Hepatocyte (in vitro differentiated cells): Measurements from ENCODE around the gene DOC2A. TPM values are rescaled to one million over a fixed set of nuclear protein-coding genes. Genes with fewer than 3 reads are reported as not detected.

Experiments
- DNase-seq: peaks from one replicate; pipeline ENCODE4 v3.0.0-alpha.2; 2016; ENCODE audit warnings: low spot score
- H2AFZ ChIP-seq: fragments of 200-600 bp; sonication (generic); 2 replicates; pipeline ENCODE4 v1.6.0; 2016; ENCODE audit warnings: antibody characterized with exemption, mild to moderate bottlenecking
- H3K27ac ChIP-seq: fragments of 200-600 bp; sonication (generic); 2 replicates; pipeline ENCODE4 v1.5.1; 2016; ENCODE audit warnings: mild to moderate bottlenecking
- H3K27me3 ChIP-seq: fragments of 200-600 bp; sonication (generic); 2 replicates; pipeline ENCODE4 v1.6.1; 2016
- H3K36me3 ChIP-seq: fragments of 200-600 bp; sonication (generic); replicated peaks from 2 replicates; pipeline ENCODE4 v1.5.1; 2016; ENCODE audit warnings: low read depth; ENCODE audit not compliant: insufficient read depth
- H3K4me1 ChIP-seq: fragments of 200-600 bp; sonication (generic); 2 replicates; pipeline ENCODE4 v1.5.1; 2016; ENCODE audit warnings: mild to moderate bottlenecking, moderate library complexity; ENCODE audit not compliant: insufficient read depth
- H3K4me2 ChIP-seq: fragments of 200-600 bp; sonication (generic); 2 replicates; pipeline ENCODE4 v1.6.0; 2016
- H3K4me3 ChIP-seq: fragments of 200-600 bp; sonication (generic); 2 replicates; pipeline ENCODE4 v1.5.1; 2016; ENCODE audit warnings: mild to moderate bottlenecking
- H3K79me2 ChIP-seq: fragments of 200-600 bp; sonication (generic); 2 replicates; pipeline ENCODE4 v1.6.0; 2017; ENCODE audit warnings: mild to moderate bottlenecking
- H3K9me2 ChIP-seq: fragments of 200-600 bp; sonication (generic); replicated peaks from 2 replicates; pipeline ENCODE4 v1.6.0; 2017; ENCODE audit warnings: mild to moderate bottlenecking; ENCODE audit not compliant: insufficient read depth
- H3K9me3 ChIP-seq: fragments of 200-600 bp; sonication (generic); 2 replicates; pipeline ENCODE4 v1.5.1; 2016; ENCODE audit warnings: low read depth, mild to moderate bottlenecking
- H4K20me1 ChIP-seq: fragments of 200-600 bp; sonication (generic); 2 replicates; pipeline ENCODE4 v1.6.0; 2016; ENCODE audit warnings: mild to moderate bottlenecking; ENCODE audit not compliant: insufficient read depth, poor library complexity, severe bottlenecking
- CTCF ChIP-seq: fragments of 200-600 bp; sonication (generic); IDR thresholded peaks from 2 replicates; pipeline ENCODE4 v1.5.1; 2016; ENCODE audit warnings: antibody characterized with exemption, mild to moderate bottlenecking; ENCODE audit not compliant: poor library complexity
- EZH2 ChIP-seq: fragments of 200-600 bp; sonication (generic); IDR thresholded peaks from 2 replicates; pipeline ENCODE4 v1.6.1; 2016; ENCODE audit warnings: antibody characterized with exemption, mild to moderate bottlenecking, borderline replicate concordance
- EZH2phosphoT487 ChIP-seq: fragments of 200-600 bp; sonication (generic); IDR thresholded peaks from one replicate; pipeline ENCODE4 v1.6.1; 2018; ENCODE audit warnings: antibody characterized with exemption, mild to moderate bottlenecking, low read depth, moderate library complexity; ENCODE audit not compliant: unreplicated experiment, severe bottlenecking
- WGBS: methylation state at CpG from one replicate; pipeline ENCODE4 v1.1.6; 2016; ENCODE audit warnings: low lambda C conversion rate; ENCODE audit errors: missing lambda C conversion rate; 5-methylcytosine and 5-hydroxymethylcytosine counted together
- polyA plus RNA-seq: library from polyadenylated mRNA; unstranded; fragments of >200 nt; fragmentation: Nextera tagmentation; extraction: Ambion mirVana; gene quantifications from 2 replicates; pipeline ENCODE4 v1.2.1, GENCODE V29; 2016
- total RNA-seq: library from RNA; depleted of rRNA; stranded (reverse); fragments of >200 nt; gene quantifications from 2 replicates; pipeline ENCODE4 v1.2.3, GENCODE V29; 2014

The DOC2A gene
- total and polyA plus RNA-seq, 2 experiments from 2014 or later: 6.9 to 13.0 TPM

DNA sequence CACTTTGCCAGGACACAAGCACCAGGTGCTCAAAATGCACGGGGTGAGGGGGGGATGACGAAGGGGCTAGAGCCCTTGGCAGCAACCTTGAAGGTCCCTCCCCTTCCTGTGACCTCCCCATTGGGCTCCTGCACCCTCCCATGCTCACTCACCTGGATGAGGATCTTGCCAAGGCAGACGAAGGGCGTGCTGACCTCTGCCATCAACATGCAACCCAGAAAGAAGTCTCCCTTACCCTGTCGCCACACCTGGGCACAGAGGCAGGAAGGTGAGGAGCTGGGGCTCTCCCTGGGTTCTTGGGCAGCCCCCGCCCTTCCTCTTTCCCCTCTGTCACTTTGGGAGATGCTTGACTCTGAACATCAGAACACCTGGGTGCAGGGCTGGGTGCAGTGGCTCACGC lies 14.7 kb upstream of the DOC2A start:
- H3K4me1 ChIP-seq: no peaks in the 10 kb centered on the region
- peaks cover 40% of the 10 kb centered on the region for H3K27me3 ChIP-seq
- H3K79me2 ChIP-seq: no peaks in the 10 kb centered on the region
- no peak overlapping the region for H3K27ac ChIP-seq
- no peaks in the 10 kb centered on the region for H3K36me3 ChIP-seq
- no peaks in the 10 kb centered on the region for H3K9me2 ChIP-seq
- H3K4me3 ChIP-seq: no peak overlapping the region
- no peak for DNase-seq
- WGBS: 79% methylated on average over 7 of the region's 7 CpGs
- H2AFZ ChIP-seq: no peak overlapping the region
- H3K4me2 ChIP-seq: no peak overlapping the region
- no peaks in the 10 kb centered on the region for H4K20me1 ChIP-seq
- TF ChIP-seq CTCF (no peak), EZH2 (no peak)
- H3K9me3 ChIP-seq: no peaks in the 10 kb centered on the region

DNA sequence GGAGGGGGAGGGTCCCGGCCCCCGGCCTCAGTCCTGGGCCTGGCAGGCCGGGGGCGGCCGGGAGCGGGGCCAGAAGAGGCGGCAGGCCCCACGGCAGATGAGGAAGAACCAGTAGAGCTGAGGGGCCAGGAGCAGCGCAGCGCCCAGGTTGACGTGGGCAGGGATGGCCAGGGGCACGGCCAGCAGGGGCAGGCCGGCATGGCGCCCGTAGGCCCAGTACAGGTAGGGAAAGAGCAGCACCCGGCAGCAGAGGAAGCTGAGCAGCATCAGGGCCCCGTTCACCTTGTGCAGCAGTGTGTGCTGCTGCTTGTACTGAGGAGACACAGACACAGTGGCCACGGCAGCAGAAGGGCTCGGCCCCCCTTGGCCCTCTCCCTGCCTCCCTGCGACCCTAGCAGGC lies 14.3 kb upstream of the DOC2A start:
- H3K4me2 ChIP-seq: no peak overlapping the region
- no peaks in the 10 kb centered on the region for H3K79me2 ChIP-seq
- TF ChIP-seq EZH2phosphoT487: no peak
- TF ChIP-seq CTCF: no peak
- no peak for TF ChIP-seq EZH2
- H3K4me1 ChIP-seq: no peaks in the 10 kb centered on the region
- H3K36me3 ChIP-seq: no peaks in the 10 kb centered on the region
- H3K9me3 ChIP-seq: no peaks in the 10 kb centered on the region
- H3K9me2 ChIP-seq: no peaks in the 10 kb centered on the region
- peaks cover 36% of the 10 kb centered on the region for H3K27me3 ChIP-seq
- H4K20me1 ChIP-seq: no peaks in the 10 kb centered on the region
- H2AFZ ChIP-seq: no peak overlapping the region
- no peak overlapping the region for H3K27ac ChIP-seq
- WGBS: 81% methylated on average over 7 of the region's 20 CpGs
- no peak overlapping the region for H3K4me3 ChIP-seq
- DNase-seq: no peak

- Histone ChIP-seq H4K20me1 (no peaks in the 10 kb centered on the region), H3K9me2 (no peaks in the 10 kb centered on the region), H3K4me1 (no peaks in the 10 kb centered on the region), H3K4me2 (no peak overlapping the region), H3K79me2 (no peaks in the 10 kb centered on the region), H3K4me3 (no peak overlapping the region), H2AFZ (no peak overlapping the region), H3K27ac (no peak overlapping the region), H3K27me3 (peaks cover 29% of the 10 kb centered on the region), H3K9me3 (no peaks in the 10 kb centered on the region), H3K36me3 (no peaks in the 10 kb centered on the region)
- whole genome bisulfite sequencing: 87% methylated on average over 16 of the region's 16 CpGs
- no peak for DNase-seq
- TF ChIP-seq CTCF (no peak), EZH2phosphoT487 (no peak), EZH2 (no peak)
Observed at GRCh38 chr16:30024451-30024850, 13.6 kb upstream of the DOC2A start.

DNA sequence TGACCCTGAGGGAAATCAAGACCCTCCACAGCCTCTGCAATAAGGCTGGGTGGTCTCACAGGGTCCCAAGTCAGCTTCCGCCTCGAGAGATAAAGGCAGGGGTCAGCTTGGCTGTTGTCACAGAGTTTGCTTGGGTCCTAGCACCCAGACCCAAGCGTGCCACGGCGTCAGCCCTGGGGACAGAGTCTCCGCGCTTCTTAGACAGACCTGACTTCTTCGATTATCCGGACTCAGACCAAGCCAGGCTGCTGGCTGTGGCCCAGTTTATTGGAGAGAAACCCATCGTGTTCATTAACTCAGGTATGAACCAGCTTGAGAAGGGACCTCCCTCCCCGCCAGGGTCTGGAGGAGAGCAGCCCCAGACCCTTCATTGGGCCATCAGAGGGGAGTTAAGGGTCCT lies 12.8 kb upstream of the DOC2A start:
- H3K27ac ChIP-seq: no peak overlapping the region
- no peaks in the 10 kb centered on the region for H3K9me2 ChIP-seq
- WGBS: 90% methylated on average over 8 of the region's 11 CpGs
- no peak overlapping the region for H3K4me2 ChIP-seq
- H3K27me3 ChIP-seq: peaks cover 21% of the 10 kb centered on the region
- no peaks in the 10 kb centered on the region for H3K9me3 ChIP-seq
- H4K20me1 ChIP-seq: no peaks in the 10 kb centered on the region
- no peaks in the 10 kb centered on the region for H3K79me2 ChIP-seq
- H3K4me1 ChIP-seq: no peaks in the 10 kb centered on the region
- H3K36me3 ChIP-seq: no peaks in the 10 kb centered on the region
- DNase-seq: no peak
- no peak overlapping the region for H2AFZ ChIP-seq
- no peak overlapping the region for H3K4me3 ChIP-seq
- TF ChIP-seq EZH2phosphoT487 (no peak), CTCF (no peak), EZH2 (no peak)
